Large intestine (tissue), 3 donors: ENCODE results near the gene CMKLR1. TPM values are rescaled to one million over a fixed set of nuclear protein-coding genes. Genes with fewer than 3 reads are reported as not detected.

ENCODE experiments used
- DNase-seq, 2 donors: peaks; one replicate each; pipeline versions ENCODE4 v3.0.0 to v3.0.0-alpha.2; 2013
- H3K27ac ChIP-seq: one replicate; pipeline ENCODE4 v1.5.1; 2013; ENCODE audit warnings: low read length
- H3K27me3 ChIP-seq: 2 replicates; pipeline ENCODE4 v1.6.1; 2013; ENCODE audit warnings: low read length; ENCODE audit not compliant: control insufficient read depth, insufficient read depth
- H3K36me3 ChIP-seq: 2 replicates; pipeline ENCODE4 v1.6.1; 2013; ENCODE audit warnings: low read length; ENCODE audit not compliant: control insufficient read depth, insufficient read depth
- H3K4me1 ChIP-seq: one replicate; pipeline ENCODE4 v1.6.1; 2013; ENCODE audit warnings: low read length; ENCODE audit not compliant: control insufficient read depth, insufficient read depth
- H3K4me3 ChIP-seq: one replicate; pipeline ENCODE4 v1.5.1; 2013; ENCODE audit warnings: low read length
- H3K9me3 ChIP-seq: one replicate; pipeline ENCODE4 v1.6.1; 2013; ENCODE audit warnings: mild to moderate bottlenecking, low read depth, low read length, moderate library complexity; ENCODE audit not compliant: control insufficient read depth
- WGBS: methylation state at CpG from one replicate; pipeline ENCODE4 v1.1.5; 2013; ENCODE audit warnings: low lambda C conversion rate; ENCODE audit not compliant: insufficient coverage; 5-methylcytosine and 5-hydroxymethylcytosine counted together
- polyA plus RNA-seq: library from polyadenylated mRNA; unstranded; fragments of 120-200 nt; gene quantifications from one replicate; pipeline ENCODE4 v1.2.1, GENCODE V29; 2013

The CMKLR1 gene
- polyA plus RNA-seq, 1 donor: 3.4 TPM

DNA sequence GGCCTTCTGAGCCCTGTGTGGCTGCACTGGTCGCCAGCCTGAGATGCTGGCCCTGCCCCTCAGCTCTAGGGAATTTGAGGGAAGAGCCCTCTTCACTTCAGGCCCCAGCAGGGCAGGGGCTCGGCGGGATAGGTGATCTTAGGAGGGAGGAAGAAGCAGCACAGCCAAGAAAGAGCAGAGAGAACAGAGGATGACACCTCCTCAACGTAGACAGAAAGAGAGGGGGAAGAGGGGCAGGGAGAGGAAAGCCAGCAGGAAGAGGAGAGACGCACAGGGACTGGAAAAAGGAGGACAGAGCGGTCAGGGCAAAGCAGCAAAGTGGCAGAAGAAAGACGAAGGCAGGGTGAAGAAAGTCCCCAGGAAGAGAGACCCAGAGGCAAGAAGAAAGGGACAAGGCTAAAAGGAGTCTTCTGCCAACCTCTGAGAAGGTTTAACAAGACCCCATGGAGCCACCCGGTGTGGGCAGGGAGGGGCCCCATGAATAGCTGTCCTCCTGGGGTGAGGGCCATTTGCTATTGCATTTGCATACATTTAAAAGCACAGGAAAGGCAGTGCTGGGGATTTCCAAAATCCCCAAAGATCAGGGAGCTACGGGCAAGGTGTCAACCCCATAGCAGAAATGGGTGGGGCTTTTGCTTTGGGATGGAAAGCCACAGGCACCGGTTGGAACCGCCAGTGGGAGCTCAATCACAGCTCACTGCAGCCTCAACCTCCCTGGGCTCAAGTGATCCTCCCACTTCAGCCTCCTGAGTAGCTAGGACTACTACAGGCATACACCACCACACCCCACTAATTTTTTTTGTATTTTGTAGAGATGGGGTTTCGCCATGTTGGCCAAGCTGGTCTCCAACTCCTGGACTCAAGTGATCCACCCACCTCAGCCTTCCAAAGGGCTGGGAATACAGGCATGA, 22.7 kb downstream of the CMKLR1 start:
- Histone ChIP-seq H3K36me3 (no peaks in the 10 kb centered on the region), H3K9me3 (no peaks in the 10 kb centered on the region), H3K4me3 (no peak overlapping the region), H3K4me1 (no peaks in the 10 kb centered on the region), H3K27ac (no peak overlapping the region), H3K27me3 (peaks cover 4% of the 10 kb centered on the region)
- no peak for DNase-seq
- WGBS: 37% methylated on average over 3 of the region's 12 CpGs

DNA sequence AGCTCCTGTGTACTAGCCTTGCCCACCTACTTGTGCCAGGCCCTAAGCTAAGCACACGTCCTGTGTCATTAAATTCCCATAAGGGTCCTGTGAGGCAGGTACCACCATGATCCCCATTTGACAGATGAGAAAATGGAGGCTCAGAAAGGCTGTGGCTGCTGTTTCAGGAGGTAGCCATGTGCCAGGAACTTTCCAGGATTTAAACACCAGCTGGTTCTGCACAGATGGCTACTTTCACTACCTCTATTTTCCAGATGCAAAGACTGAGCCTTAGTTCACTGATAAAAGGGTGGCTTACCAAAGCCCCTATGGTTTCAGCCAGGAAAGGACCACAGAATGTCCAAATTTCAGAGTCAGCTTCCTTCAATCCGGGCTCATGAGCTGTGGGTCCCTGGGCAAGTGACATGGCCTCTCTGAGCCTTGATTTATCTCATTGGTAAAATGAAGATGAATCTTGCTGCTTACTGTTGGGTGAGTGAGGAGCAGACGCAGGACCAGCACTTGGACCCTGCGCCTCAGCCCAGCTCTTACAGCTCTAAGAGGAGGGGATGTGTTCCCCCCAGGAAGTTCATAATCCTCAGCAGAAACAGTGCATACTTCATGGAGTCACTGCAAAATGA, 23.5 kb downstream of the CMKLR1 start:
- Histone ChIP-seq H3K27me3 (no peaks in the 10 kb centered on the region), H3K4me3 (no peak overlapping the region), H3K36me3 (no peaks in the 10 kb centered on the region), H3K9me3 (no peaks in the 10 kb centered on the region), H3K4me1 (no peaks in the 10 kb centered on the region), H3K27ac (no peak overlapping the region)
- WGBS: no CpG with 5 or more reads among the region's 4 CpGs
- no peak for DNase-seq

DNA sequence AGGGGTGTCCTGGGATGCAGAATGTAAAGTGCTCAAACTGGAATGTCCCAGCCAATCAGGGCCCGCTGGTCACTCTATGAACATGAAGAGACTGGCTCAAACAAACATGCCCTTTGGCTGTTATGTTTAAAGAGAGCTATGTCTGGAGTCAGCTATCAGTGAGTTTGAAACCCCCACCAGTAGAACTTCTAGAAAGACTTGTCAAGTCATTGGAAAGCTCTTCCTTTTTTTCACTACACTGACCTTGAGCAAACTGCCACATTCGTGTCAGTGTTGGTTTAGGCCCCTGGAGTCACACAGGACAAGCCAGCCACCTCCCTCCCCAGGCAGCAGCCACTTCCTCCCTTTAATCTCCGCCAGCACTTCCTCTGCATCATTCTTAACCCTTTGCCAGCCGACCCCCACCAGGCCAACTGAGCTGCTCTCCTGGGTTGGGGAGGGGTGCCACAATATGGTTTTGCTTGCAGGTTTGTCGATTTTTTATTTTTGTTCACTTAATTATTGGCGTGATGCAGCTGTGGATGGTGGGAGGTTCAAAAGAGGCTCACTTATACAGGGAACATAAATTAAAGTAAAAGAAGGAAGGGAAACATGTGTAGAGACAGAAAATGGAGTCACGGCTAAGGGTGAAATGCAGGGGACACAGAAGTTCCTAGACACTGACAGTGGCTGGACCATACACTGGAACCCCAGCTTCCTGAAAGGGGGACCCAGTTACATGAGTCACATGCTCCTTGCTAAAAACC, 25.3 kb downstream of the CMKLR1 start:
- DNase-seq: peak in 1 of 2 donors; percentile 19
- H3K4me1 ChIP-seq: no peaks in the 10 kb centered on the region
- H3K36me3 ChIP-seq: no peaks in the 10 kb centered on the region
- 40% methylated on average over 2 of the region's 7 CpGs for WGBS
- H3K27me3 ChIP-seq: no peaks in the 10 kb centered on the region
- no peaks in the 10 kb centered on the region for H3K9me3 ChIP-seq
- no peak overlapping the region for H3K27ac ChIP-seq
- no peak overlapping the region for H3K4me3 ChIP-seq

DNA sequence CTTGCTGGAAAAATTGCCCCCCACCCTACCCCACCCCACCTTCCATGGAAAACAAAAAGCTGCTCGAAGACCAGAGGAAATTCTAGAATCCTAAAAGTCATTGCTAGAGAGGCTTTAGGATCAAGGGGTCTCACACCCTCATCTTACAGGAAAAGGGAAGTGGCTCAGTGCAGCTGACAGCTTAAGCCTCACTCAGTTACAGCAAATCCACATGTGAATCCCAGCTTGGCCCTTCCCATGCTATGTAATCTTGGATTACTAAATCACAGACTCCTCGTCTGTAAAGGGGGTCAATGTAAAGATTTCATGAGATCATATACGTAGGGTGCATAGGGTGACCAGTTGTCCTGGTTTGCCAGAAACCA, 25.9 kb downstream of the CMKLR1 start:
- no peak overlapping the region for H3K4me3 ChIP-seq
- no peaks in the 10 kb centered on the region for H3K4me1 ChIP-seq
- H3K36me3 ChIP-seq: no peaks in the 10 kb centered on the region
- no peak for DNase-seq
- H3K27me3 ChIP-seq: no peaks in the 10 kb centered on the region
- H3K27ac ChIP-seq: no peak overlapping the region
- WGBS: 20% methylated on average over 1 of the region's 3 CpGs
- H3K9me3 ChIP-seq: no peaks in the 10 kb centered on the region

DNA sequence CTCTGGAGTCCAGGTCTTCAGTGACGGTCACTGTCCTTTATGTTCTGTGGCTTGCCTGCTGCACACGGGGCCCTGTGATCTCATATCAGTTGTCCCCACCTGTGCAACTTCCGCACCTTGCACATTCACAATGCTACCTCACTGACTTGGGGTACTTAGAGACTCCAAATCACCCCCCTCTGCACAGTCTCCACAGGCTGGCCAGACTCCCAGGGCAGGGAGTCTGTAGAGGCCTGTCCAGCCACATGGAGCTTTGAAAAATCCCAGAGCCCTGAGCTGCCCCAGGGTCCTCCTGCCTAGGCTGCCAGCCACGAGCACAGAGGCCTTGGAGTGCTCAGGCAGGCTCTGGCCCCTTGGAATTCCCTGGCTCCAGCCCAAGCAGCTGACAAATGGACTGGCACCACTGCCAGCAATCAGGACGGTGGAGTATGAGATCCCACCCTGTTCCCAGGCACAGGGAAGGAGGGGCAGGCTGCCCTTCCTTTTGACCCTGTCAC, 26.4 kb downstream of the CMKLR1 start:
- Histone ChIP-seq H3K27me3 (no peaks in the 10 kb centered on the region), H3K27ac (no peak overlapping the region), H3K4me1 (no peaks in the 10 kb centered on the region), H3K36me3 (no peaks in the 10 kb centered on the region), H3K9me3 (no peaks in the 10 kb centered on the region), H3K4me3 (no peak overlapping the region)
- no peak for DNase-seq
- no CpG with 5 or more reads among the region's 5 CpGs for WGBS

DNA sequence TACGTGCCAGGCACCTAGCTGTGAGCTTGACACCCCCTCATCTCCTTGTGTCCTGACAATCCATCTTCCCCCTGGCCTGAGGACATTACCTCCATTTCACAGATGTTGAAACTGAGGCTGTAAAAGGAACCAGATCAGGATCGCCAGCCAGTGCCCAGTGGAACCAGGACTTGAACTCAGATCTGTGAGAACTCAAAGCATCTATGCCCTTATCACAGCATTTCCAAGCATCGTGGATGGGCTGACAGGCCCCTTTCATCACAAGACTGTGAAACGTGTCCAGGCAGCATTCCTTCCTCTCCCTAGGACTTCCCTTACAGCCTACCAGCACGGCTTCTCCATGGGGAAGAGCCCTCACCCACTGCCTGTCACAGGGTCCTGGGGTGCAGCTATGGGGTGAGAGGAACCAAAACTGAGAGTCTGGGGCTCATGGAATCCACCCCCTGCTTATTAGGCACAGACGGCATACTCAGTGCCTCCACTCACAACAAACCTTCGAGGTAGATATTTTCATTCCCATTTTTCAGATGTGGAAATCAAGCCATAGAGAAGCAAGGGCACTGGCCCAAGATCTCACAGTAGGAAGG, 26.9 kb downstream of the CMKLR1 start:
- no peaks in the 10 kb centered on the region for H3K27me3 ChIP-seq
- DNase-seq: no peak
- no peaks in the 10 kb centered on the region for H3K4me1 ChIP-seq

DNA sequence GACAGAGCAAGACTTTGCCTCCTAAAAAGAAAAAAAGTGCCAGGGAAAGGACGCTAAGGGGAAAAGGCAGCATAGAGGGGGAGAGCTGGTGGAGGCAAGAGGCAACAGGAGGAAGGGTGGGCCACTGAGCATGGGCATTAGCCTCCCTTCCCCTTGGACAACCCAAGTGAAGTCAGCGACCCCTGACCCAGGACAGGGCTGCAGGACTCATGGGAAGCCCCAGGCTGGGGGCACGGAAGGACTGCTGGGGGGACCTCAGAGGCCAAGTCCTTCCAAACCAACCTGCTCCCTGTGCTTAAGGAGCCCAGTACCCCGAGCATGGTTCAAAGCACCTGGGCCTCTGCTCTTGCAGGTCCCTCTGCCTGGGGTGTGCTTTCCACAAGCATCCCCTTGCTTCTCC, 27.5 kb downstream of the CMKLR1 start:
- Histone ChIP-seq H3K4me1 (no peaks in the 10 kb centered on the region), H3K9me3 (no peaks in the 10 kb centered on the region), H3K36me3 (no peaks in the 10 kb centered on the region), H3K4me3 (no peak overlapping the region), H3K27me3 (no peaks in the 10 kb centered on the region), H3K27ac (no peak overlapping the region)
- no CpG with 5 or more reads among the region's 4 CpGs for WGBS
- DNase-seq: no peak

More for the DNA sequence above, 26.9 kb downstream of the CMKLR1 start:
- H3K9me3 ChIP-seq: no peaks in the 10 kb centered on the region
- H3K27ac ChIP-seq: no peak overlapping the region
- no peak overlapping the region for H3K4me3 ChIP-seq
- H3K36me3 ChIP-seq: no peaks in the 10 kb centered on the region
- WGBS: no CpG with 5 or more reads among the region's 7 CpGs

DNA sequence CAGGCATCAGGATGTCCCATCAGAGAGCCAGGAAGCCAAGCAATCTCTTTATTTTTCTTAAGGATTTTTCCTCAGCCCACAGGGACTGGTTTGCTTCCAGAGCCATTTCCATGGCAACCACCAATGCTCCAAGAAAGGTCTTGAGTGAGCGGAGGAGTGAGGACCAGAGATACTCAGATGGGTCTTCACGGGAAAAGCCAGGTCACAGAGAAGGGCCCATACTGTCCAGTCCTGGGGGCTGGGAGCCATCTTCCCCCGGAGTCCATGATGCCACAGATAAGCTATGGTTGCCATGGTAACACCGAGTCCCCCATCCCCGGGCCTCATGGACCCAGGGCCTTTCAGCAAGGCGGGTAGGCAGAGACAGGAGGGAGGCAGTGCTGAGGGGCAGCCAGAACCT, 28.6 kb downstream of the CMKLR1 start:
- WGBS: no CpG with 5 or more reads among the region's 6 CpGs
- Histone ChIP-seq H3K27ac (no peak overlapping the region), H3K27me3 (no peaks in the 10 kb centered on the region), H3K4me3 (no peak overlapping the region), H3K36me3 (no peaks in the 10 kb centered on the region), H3K4me1 (no peaks in the 10 kb centered on the region), H3K9me3 (no peaks in the 10 kb centered on the region)
- no peak for DNase-seq

DNA sequence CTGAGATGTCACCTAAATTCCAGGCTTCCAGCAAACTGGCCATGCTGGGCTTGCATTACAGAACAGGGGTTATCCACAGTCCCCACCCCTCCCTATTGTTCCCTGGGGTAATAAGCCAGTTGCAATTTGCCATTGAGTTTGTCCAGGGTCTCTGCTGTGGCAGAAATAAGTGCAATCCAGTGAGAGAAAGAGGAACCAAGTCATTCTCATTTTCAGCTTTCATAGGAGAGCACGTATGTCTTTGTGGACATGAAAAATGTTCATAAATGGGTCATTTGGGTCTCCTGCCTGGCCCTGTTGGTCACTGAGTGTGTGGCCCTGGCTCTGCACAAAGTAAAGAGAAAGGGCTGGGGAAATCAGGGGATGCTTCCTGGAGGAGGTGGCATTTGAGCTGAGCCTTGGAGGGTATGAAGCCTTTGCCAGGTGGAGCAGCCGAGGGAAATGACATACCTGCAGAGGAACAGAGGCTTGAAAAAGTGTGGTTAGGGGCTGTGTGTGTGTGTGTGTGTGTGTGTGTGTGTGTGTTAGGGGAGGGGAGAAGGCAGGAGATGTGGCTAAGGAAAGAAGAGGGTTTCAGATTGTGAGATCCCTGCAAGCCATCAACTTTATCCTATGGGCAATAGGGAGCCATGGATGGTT, 29.3 kb downstream of the CMKLR1 start:
- H3K27me3 ChIP-seq: no peaks in the 10 kb centered on the region
- no peak overlapping the region for H3K27ac ChIP-seq
- no CpG with 5 or more reads among the region's 2 CpGs for WGBS
- peaks cover 6% of the 10 kb centered on the region for H3K4me1 ChIP-seq
- H3K4me3 ChIP-seq: no peak overlapping the region
- no peak for DNase-seq
- H3K9me3 ChIP-seq: no peaks in the 10 kb centered on the region
- H3K36me3 ChIP-seq: no peaks in the 10 kb centered on the region
